H9 (cell line): Measurements from ENCODE around the gene SPOCK3. TPM values are rescaled to one million over a fixed set of nuclear protein-coding genes. Genes with fewer than 3 reads are reported as not detected.
A peak's percentile ranks its signal among the peaks of the same experiment; 100 is the strongest.

Experiments used
- DNase-seq: peaks from one replicate; pipeline ENCODE4 v3.0.0-alpha.2; 2017
- H2AFZ ChIP-seq: one replicate; pipeline ENCODE4 v1.6.1; 2013; ENCODE audit warnings: mild to moderate bottlenecking, low read length, control low read depth, moderate library complexity
- H2AK5ac ChIP-seq: 2 replicates; pipeline ENCODE4 v1.6.1; 2013; ENCODE audit warnings: low read length, control low read depth, mixed read lengths; ENCODE audit not compliant: insufficient read length
- H2BK120ac ChIP-seq: one replicate; pipeline ENCODE4 v1.6.1; 2013; ENCODE audit warnings: low read depth, mild to moderate bottlenecking, low read length, control low read depth, inconsistent platforms; ENCODE audit not compliant: poor library complexity, severe bottlenecking
- H2BK12ac ChIP-seq: 2 replicates; pipeline ENCODE4 v1.6.1; 2013; ENCODE audit warnings: low read length, control low read depth, mixed read lengths, low read depth; ENCODE audit not compliant: insufficient read length
- H2BK15ac ChIP-seq: 2 replicates; pipeline ENCODE4 v1.6.1; 2013; ENCODE audit warnings: low read depth, low read length, control low read depth
- H2BK20ac ChIP-seq: one replicate; pipeline ENCODE4 v1.6.1; 2013; ENCODE audit warnings: low read depth, mild to moderate bottlenecking, low read length, control low read depth, inconsistent platforms; ENCODE audit not compliant: poor library complexity, severe bottlenecking
- H2BK5ac ChIP-seq: 2 replicates; pipeline ENCODE4 v1.6.1; 2013; ENCODE audit warnings: low read length, control low read depth, mixed read lengths; ENCODE audit not compliant: insufficient read length
- H3K14ac ChIP-seq: 2 replicates; pipeline ENCODE4 v1.6.1; 2013; ENCODE audit warnings: low read length, control low read depth; ENCODE audit not compliant: insufficient read depth
- H3K18ac ChIP-seq: 2 replicates; pipeline ENCODE4 v1.6.1; 2013; ENCODE audit warnings: low read depth, mild to moderate bottlenecking, mixed read lengths, low read length, control low read depth; ENCODE audit not compliant: insufficient read length
- H3K23ac ChIP-seq: 2 replicates; pipeline ENCODE4 v1.6.1; 2013; ENCODE audit warnings: low read length, control low read depth, mixed read lengths, low read depth; ENCODE audit not compliant: insufficient read length
- H3K23me2 ChIP-seq: 2 replicates; pipeline ENCODE4 v1.6.1; 2013; ENCODE audit warnings: low read depth, mild to moderate bottlenecking, mixed read lengths, low read length, control low read depth; ENCODE audit not compliant: insufficient read length, poor library complexity, severe bottlenecking
- H3K27ac ChIP-seq: 2 replicates; pipeline ENCODE4 v1.5.1; 2013; ENCODE audit warnings: low read length, control low read depth, mixed read lengths, low read depth; ENCODE audit not compliant: insufficient read length
- H3K27me3 ChIP-seq: 2 replicates; pipeline ENCODE4 v1.6.1; 2013; ENCODE audit warnings: low read length, control low read depth, inconsistent platforms; ENCODE audit not compliant: insufficient read depth
- H3K4ac ChIP-seq: 2 replicates; pipeline ENCODE4 v1.6.1; 2013; ENCODE audit warnings: low read depth, mild to moderate bottlenecking, control low read depth, inconsistent platforms, low read length, moderate library complexity
- H3K4me1 ChIP-seq: 2 replicates; pipeline ENCODE4 v1.6.1; 2013; ENCODE audit warnings: low read length, control low read depth, inconsistent platforms; ENCODE audit not compliant: insufficient read depth
- H3K4me2 ChIP-seq: 2 replicates; pipeline ENCODE4 v1.6.1; 2013; ENCODE audit warnings: low read length, control low read depth, mixed read lengths; ENCODE audit not compliant: insufficient read length, insufficient read depth
- H3K56ac ChIP-seq: 2 replicates; pipeline ENCODE4 v1.6.1; 2013; ENCODE audit warnings: low read depth, mild to moderate bottlenecking, mixed read lengths, low read length, control low read depth; ENCODE audit not compliant: insufficient read length
- H3K79me1 ChIP-seq: 2 replicates; pipeline ENCODE4 v1.6.1; 2013; ENCODE audit warnings: low read depth, mild to moderate bottlenecking, moderate library complexity, low read length, control low read depth, inconsistent platforms; ENCODE audit not compliant: insufficient read depth, poor library complexity, severe bottlenecking
- H3K79me2 ChIP-seq: 2 replicates; pipeline ENCODE4 v1.6.1; 2013; ENCODE audit warnings: low read length, control low read depth, inconsistent platforms; ENCODE audit not compliant: insufficient read depth
- H3K9ac ChIP-seq: 2 replicates; pipeline ENCODE4 v1.6.1; 2013; ENCODE audit warnings: low read length, control low read depth, mixed read lengths; ENCODE audit not compliant: insufficient read length; ENCODE audit errors: extremely low read depth
- H3K9me3 ChIP-seq: one replicate; pipeline ENCODE4 v1.6.1; 2013; ENCODE audit warnings: low read depth, low read length, inconsistent platforms; ENCODE audit not compliant: control insufficient read depth
- H3T11ph ChIP-seq: one replicate; pipeline ENCODE4 v1.6.1; 2013; ENCODE audit warnings: mild to moderate bottlenecking, low read length, control low read depth, inconsistent platforms
- H4K20me1 ChIP-seq: one replicate; pipeline ENCODE4 v1.6.1; 2013; ENCODE audit not compliant: control insufficient read depth, insufficient read length, insufficient read depth
- H4K5ac ChIP-seq: 2 replicates; pipeline ENCODE4 v1.6.1; 2013; ENCODE audit warnings: low read depth, mild to moderate bottlenecking, mixed read lengths, low read length, control low read depth; ENCODE audit not compliant: insufficient read length
- H4K8ac ChIP-seq: replicated peaks from 2 replicates; pipeline ENCODE4 v1.6.1; 2013; ENCODE audit warnings: low read length, control low read depth, mixed read lengths, low read depth; ENCODE audit not compliant: insufficient read length
- H4K91ac ChIP-seq: 2 replicates; pipeline ENCODE4 v1.6.1; 2013; ENCODE audit warnings: low read depth, mild to moderate bottlenecking, moderate library complexity, mixed read lengths, low read length, control low read depth; ENCODE audit not compliant: insufficient read length
- H3K27ac Mint-ChIP-seq, 3 experiments: 2 replicates in 2 of 3; 3 replicates in 1 of 3; pipeline ENCODE4 v1.8.0; 2020 to 2021; ENCODE audit warnings: mixed read lengths in 3 of 3, mild to moderate bottlenecking in 1 of 3, moderate library complexity in 1 of 3
- H3K27me3 Mint-ChIP-seq: 2 replicates; pipeline ENCODE4 v1.8.0; 2021; ENCODE audit warnings: low read depth, mild to moderate bottlenecking, moderate library complexity, mixed read lengths
- H3K36me3 Mint-ChIP-seq, 3 experiments: 2 replicates in 2 of 3; 3 replicates in 1 of 3; pipeline ENCODE4 v1.8.0; 2020 to 2021; ENCODE audit warnings: low read depth in 3 of 3, mixed read lengths in 3 of 3; ENCODE audit not compliant: insufficient read depth in 1 of 3
- H3K4me1 Mint-ChIP-seq, 2 experiments: 2 replicates each; pipeline ENCODE4 v1.8.0; 2020; ENCODE audit warnings: mixed read lengths in 2 of 2
- H3K4me3 Mint-ChIP-seq, 2 experiments: 2 replicates in 1 of 2; 3 replicates in 1 of 2; pipeline ENCODE4 v1.8.0; 2020 to 2021; ENCODE audit warnings: mild to moderate bottlenecking in 2 of 2, mixed read lengths in 2 of 2, moderate library complexity in 1 of 2
- H3K9me3 Mint-ChIP-seq, 2 experiments: 2 replicates in 1 of 2; 3 replicates in 1 of 2; pipeline ENCODE4 v1.8.0; 2020; ENCODE audit warnings: mild to moderate bottlenecking in 2 of 2, mixed read lengths in 2 of 2, moderate library complexity in 1 of 2
- CTCF ChIP-seq: fragments of 200-600 bp; sonication (generic); conservative IDR thresholded peaks from 3 replicates; pipeline ENCODE4 v1.8.0; 2021; ENCODE audit warnings: antibody characterized with exemption, mild to moderate bottlenecking
- WGBS: extraction: QIAGEN DNeasy Blood & Tissue Kit; methylation state at CpG from one replicate; pipeline ENCODE4 v1.1.7; 2013; ENCODE audit warnings: missing lambda C conversion rate, low lambda C conversion rate, mixed read lengths; ENCODE audit not compliant: insufficient read length; ENCODE audit errors: extremely low coverage; 5-methylcytosine and 5-hydroxymethylcytosine counted together
- total RNA-seq: library from RNA; stranded (reverse); gene quantifications from 2 replicates; pipeline ENCODE4 v1.2.1, GENCODE V29; 2021

Gene SPOCK3
- total RNA-seq, 1 experiment from 2014 or later, result 0.28 TPM

- Histone ChIP-seq H3K14ac (no peak overlapping the region), H3K79me1 (no peaks in the 10 kb centered on the region), H3K18ac (no peak overlapping the region), H2BK120ac (no peak overlapping the region), H3K27ac (no peak overlapping the region), H3K23me2 (no peaks in the 10 kb centered on the region), H2AK5ac (no peak overlapping the region), H2AFZ (no peak overlapping the region), H3K4ac (no peak overlapping the region), H3K9me3 (no peaks in the 10 kb centered on the region), H4K8ac (no peak overlapping the region), H3K56ac (no peak overlapping the region), H3K4me1 (0 out of 2 replicates have a peak, but pooled peaks cover 2% of the 10 kb centered on the region), H4K5ac (no peak overlapping the region), H3K4me2 (no peak overlapping the region), H3T11ph (no peak overlapping the region), H3K23ac (no peak overlapping the region), H4K91ac (no peak overlapping the region), H3K27me3 (no peaks in the 10 kb centered on the region), H3K9ac (no peak overlapping the region), H4K20me1 (no peaks in the 10 kb centered on the region), H2BK15ac (no peak overlapping the region), H2BK20ac (no peak overlapping the region), H2BK12ac (no peak overlapping the region), H2BK5ac (no peak overlapping the region), H3K79me2 (no peaks in the 10 kb centered on the region)
- Mint-ChIP-seq H3K4me1 (peaks cover 7 to 17% of the 10 kb centered on the region in 2 experiments), H3K36me3 (no peaks in the 10 kb centered on the region), H3K27ac (peak overlapping the region in 1 of 3 experiments; percentile 56; a peak in 1 of 7 replicates), H3K4me3 (no peak overlapping the region), H3K27me3 (no peaks in the 10 kb centered on the region), H3K9me3 (no peaks in the 10 kb centered on the region)
- no CpG with 5 or more reads among the region's 1 CpG for WGBS
- DNase-seq, result no peak
- TF ChIP-seq CTCF, result no peak
Observed at GRCh38 chr4:166687828-166688227, 546.5 kb downstream of the SPOCK3 start.
